ENCODE results near the gene SLC25A12. TPM values are rescaled to one million over a fixed set of nuclear protein-coding genes. Genes with fewer than 3 reads are reported as not detected.

Gene SLC25A12
- total RNA-seq, 1 donor from 2014 or later = 6.3 TPM

DNA sequence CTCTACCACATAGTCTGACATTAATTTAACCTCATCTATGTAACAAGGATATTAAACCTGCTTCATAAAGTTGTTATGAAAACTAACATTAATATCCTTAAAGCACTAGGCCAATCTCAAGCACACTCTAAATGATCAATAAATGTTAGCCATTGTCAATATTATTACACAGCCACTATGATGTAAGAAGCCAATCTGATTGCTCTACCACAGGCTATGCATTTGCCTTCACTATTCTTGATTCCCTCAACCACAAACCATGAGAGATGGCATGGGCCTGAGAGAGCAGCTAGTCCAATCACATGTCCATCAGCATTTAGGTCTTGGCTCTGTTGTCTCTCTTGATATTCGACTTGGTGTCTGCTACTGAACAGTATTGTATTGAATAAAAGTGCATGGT is 4.2 kb downstream of the SLC25A12 start:
- no peak for DNase-seq (ENCODE audit: low read depth in 2 of 2)

DNA sequence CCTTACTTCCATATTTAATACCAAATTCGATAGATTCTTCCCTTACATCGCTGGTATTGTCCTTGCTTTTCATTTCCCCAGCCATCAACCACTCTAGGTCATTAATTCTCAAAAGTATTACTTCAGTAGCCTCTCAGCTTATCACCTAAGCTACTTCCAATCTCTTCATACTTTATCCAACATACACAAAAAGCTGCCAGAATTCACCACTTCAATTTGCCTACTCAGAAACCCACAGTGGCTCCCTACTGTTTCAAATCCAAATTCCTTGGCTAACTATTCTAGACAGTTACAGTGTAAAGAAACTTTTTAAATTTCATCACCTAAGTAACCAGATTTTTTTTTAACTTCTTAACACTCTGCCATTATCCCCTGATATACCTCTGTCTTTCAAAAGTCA is 4.7 kb downstream of the SLC25A12 start:
- no peak for DNase-seq (ENCODE audit: low read depth in 2 of 2)

DNA sequence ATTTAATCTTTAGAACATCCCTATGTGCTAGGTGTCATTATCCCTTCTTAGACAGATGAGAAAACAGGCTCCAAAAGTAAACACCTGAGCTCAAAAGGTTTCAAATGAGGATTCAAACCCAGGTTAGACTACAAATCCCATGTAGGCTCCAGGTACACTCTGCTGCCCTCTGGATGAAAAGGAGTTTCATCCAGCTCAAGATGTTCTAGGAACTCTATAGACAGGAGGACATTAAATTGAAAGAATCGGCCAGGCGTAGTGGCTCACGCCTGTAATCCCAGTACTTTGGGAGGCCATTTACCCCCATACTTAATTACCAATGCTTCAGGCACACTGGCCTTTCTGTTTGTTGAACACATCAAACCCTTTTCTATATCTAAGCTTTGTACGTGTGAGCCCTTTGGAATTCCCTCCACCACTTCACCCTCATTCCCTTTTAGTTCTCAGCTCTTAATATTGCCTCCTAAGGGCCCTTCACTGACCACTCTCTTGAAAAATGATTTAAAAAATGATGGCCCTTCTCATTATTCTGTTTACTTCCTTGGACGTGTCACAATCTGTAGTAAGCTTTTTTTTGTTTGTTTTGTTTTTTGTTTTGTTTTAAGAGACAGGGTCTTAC is 10.7 kb downstream of the SLC25A12 start:
- no peak for DNase-seq (ENCODE audit: low read depth in 2 of 2)

GRCh38 chr2:171882089-171882769 is 11.8 kb downstream of the SLC25A12 start:
- no peak for DNase-seq (ENCODE audit: low read depth in 2 of 2)

DNA sequence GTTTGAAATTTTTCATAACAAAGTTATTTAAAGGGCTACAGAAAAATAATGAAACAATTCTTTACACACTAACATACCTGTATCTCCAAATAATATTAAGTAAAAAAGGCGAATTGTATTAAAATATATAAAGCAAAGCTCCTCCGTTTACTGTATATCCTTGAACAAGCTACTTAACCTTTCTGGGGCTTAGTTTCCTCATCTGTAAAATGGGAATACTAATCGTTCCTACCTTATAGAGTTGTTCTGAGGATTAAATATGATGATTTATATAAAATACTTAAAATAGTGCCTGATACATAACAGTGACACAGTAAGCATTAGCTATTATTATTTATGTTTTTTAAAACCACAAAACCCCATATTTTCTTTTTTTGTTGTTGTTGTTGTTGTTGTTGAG is 13.3 kb downstream of the SLC25A12 start:
- no peak for DNase-seq (ENCODE audit: low read depth in 2 of 2)

GRCh38 chr2:171879865-171880264 is 14.2 kb downstream of the SLC25A12 start:
- no peak for DNase-seq (ENCODE audit: low read depth in 2 of 2)

- DNase-seq (ENCODE audit: low read depth in 2 of 2) = peak in 1 of 2 donors; percentile 3
Observed at GRCh38 chr2:171878481-171878993, 15.5 kb downstream of the SLC25A12 start.

DNA sequence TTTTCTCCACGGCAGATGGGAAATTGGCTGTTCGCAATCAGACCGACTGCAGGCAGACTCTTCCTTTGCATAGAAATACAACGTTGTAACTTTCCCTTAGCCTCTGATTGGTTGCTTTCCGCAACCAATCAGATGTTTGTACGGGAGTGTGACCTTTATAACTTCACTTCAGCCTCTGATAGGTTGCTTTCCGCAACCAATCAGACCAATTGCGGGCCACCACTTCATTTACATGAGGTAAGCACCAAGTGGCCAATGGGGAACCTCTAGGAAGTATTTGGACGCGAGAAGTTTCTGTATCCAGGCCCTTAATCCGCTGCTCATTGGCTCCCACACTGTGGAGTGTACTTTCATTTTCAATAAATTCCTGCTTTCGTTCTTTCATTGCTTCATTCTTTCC is 19.1 kb downstream of the SLC25A12 start:
- no peak for DNase-seq (ENCODE audit: low read depth in 2 of 2)

- DNase-seq (ENCODE audit: low read depth in 2 of 2) = no peak
Observed at GRCh38 chr2:171874517-171874916, 19.5 kb downstream of the SLC25A12 start.

DNA sequence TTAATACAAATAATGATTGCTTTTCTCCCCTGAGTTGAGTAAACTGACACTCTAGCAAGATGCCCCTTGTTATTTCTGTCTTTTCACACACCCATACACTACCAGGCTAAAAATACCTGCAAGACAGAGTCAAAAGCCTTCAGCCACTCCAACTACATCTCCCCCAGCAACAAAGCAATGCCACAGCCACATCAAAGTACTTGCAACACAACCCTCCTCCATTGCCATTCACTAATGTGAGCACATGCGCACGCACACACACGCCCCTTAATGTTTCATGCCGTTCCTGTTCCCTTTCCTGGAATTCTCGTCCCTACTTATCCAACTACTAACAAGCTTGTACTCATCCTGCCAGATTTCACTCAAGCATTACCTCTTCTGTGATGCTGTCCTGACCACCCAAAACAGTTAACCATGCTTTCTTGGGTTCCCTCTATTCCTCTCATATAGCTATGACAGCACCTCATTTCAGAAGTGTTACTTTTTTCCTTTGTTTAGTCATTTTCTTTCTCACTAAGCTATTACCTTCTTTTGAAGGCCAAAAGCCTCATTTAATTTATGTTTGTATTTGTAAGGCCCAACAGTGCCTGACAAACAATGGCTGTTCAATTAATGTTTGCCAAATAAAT is 29.6 kb downstream of the SLC25A12 start:
- no peak for DNase-seq (ENCODE audit: low read depth in 2 of 2)

DNA sequence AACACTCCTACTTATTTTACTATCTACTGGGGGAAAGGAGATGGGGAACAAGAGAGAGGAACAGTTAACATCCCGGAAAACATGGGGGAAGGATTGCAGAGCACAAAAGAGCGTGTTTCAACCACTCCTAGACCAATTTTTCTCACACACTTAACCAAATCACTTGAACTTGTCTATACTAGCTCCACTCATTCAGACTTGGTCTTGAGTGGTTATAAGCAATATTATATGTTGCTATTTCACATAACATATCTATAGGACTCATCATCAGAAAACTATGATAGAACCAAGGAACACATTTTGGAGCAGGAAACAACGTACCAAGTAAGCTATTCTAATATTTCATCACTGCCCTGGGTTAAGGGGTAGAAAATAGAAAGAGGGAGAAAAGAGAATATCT is 31.5 kb downstream of the SLC25A12 start:
- no peak for DNase-seq (ENCODE audit: low read depth in 2 of 2)

GRCh38 chr2:171858397-171858958 is 35.6 kb downstream of the SLC25A12 start:
- peak in 1 of 2 donors; percentile 46 for DNase-seq (ENCODE audit: low read depth in 2 of 2)

DNA sequence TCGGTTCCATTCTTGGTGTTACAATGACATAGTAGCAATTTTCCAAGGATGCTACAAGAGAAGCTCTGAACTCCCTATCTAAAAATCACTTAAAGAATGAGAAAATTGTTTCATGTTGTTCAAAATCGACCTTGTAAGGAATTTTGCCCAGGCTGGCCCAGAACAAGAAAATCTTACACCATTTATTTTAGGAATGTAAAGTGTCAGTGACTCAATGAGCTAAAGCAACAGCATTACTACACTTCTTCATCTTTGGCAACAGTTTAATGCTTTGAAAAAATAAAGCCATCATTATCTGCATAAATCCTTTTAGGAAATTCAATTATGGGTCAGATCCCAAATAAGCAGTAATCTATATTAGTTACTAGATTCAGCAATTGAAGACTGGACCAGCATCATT is 38.6 kb downstream of the SLC25A12 start:
- DNase-seq (ENCODE audit: low read depth in 2 of 2) = no peak

- DNase-seq (ENCODE audit: low read depth in 2 of 2) = no peak
Observed at GRCh38 chr2:171852366-171852888, 41.6 kb downstream of the SLC25A12 start.

GRCh38 chr2:171847627-171848026 is 46.4 kb downstream of the SLC25A12 start:
- no peak for DNase-seq (ENCODE audit: low read depth in 2 of 2)

DNA sequence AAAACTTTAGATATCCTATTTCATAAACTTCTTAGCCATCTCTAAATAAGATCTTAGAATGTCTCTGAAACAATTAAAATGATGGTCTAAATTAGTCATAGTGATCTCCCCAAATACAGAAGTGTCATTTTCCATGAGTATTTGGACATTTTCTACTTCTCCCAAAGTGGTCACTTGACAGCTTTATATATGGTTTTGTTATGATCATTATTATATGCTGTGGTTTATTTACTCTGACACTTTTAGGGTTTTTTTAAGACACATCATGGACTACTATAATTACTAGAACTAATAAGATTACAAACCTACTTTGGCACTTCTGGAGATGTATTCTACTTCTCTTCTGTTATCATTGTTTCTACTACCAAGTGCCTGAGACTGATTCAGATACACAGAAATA is 47.1 kb downstream of the SLC25A12 start:
- DNase-seq (ENCODE audit: low read depth in 2 of 2) = no peak

DNA sequence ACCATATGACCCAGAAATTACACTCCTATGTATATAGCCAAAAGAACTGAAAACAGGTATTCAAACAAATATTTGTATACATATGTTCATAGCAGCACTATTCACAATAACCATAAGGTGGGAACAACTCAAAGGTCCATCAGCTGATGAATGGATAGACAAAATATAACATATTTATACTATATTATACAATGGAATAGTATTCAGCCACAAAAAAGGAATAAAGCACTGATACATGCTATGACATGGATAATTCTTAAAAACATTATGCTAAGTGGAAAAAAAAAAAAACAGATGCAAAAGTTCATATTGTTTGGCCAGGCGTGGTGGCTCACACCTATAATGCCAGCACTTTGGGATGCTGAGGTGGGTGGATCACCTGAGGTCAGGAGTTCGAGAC is 52.0 kb downstream of the SLC25A12 start:
- no peak for DNase-seq (ENCODE audit: low read depth in 2 of 2)

DNA sequence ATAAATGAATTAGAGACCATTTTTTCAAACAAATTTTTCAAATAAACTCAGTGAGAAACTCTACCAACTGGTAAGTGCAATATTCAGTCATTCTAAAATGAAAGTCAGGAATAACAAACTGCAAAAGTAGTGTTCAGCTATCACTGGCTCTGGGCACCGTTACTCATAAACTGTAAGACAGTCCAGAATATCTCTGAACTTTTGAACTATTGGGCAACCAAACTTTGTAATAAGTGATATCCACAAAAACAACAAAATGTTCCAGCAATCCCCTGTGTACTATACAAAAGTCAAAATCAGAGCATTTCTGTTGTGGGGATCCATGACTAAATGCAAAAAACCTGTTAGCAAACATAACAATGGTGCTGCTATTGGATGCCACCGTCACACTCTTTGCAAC is 56.3 kb downstream of the SLC25A12 start:
- DNase-seq (ENCODE audit: low read depth in 2 of 2) = peak; percentile 2 to 24

DNA sequence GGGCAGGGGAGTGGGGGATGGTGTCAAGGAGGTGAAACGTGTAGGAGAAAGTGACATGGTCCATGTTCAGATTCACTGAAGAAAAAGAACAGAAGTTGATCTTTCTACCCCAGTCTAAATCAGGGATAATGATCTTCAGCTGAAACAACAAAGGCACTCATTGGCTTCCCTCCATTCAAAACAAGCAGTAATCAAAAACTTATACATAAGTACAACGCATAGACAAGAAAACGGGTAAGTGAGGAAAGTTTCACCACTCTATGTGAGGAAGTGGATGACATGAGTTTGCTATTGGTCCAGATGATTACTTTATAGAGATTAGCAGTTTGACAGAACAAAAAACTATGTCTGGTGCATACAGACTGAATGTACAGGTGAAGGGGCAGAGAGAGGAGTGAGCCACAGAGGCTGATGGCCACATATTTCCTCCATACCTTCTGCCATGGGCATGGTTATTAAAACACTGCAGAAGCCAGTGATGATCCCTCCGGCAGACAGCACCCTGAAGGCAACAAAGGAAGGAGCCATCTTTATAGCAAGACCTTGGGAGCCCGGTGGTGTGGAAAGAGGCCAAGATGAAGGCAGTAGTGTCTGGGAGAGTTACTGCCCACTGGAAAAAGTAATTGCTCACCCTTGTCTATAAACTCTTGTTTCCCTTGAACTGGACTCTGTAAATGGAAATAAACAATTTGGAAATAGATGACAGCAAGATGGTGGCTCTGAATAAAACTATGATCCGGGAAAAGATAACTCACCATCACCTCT is 57.7 kb downstream of the SLC25A12 start:
- DNase-seq (ENCODE audit: low read depth in 2 of 2) = no peak

- DNase-seq (ENCODE audit: low read depth in 2 of 2) = no peak
Observed at GRCh38 chr2:171835386-171835785, 58.7 kb downstream of the SLC25A12 start.

GRCh38 chr2:171834286-171834685 is 59.8 kb downstream of the SLC25A12 start:
- DNase-seq (ENCODE audit: low read depth in 2 of 2) = no peak

Measured in lung microvascular endothelial cell (primary cell).